Measurements from ENCODE around the gene C17orf100. TPM values are rescaled to one million over a fixed set of nuclear protein-coding genes. Genes with fewer than 3 reads are reported as not detected.

The C17orf100 gene
- total RNA-seq, 1 experiment from 2014 or later, result 0.70 TPM

DNA sequence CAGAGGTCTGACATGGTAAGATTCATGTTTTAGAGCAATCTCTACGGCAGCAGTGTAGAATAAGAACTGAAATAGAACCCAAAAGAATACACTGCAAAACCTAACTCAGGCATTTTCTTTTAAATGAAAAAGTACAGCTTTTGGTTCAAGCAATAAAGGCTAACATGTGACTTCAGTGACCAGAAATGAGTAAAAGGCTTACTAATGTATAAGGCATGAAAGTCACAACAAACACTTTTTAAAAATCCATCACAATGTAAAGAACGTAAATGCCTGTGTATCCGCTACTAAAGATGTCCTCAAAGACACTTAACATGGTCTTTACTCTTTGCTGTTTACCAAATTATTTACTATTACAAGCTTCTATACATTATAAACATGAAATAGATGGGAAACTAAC, 27.6 kb upstream of the C17orf100 start:
- Histone ChIP-seq H3K23ac (ENCODE audit: insufficient read length, low read depth, low read length) (no peak overlapping the region), H4K91ac (ENCODE audit: insufficient read length, low read depth, low read length) (no peak overlapping the region), H3K9me3 (ENCODE audit: control insufficient read depth, low read depth, low read length) (no peaks in the 10 kb centered on the region), H2BK15ac (ENCODE audit: low read depth, low read length) (no peak overlapping the region), H3K4me1 (ENCODE audit: insufficient read depth, low read length) (no peaks in the 10 kb centered on the region), H3K79me2 (ENCODE audit: insufficient read depth, low read length) (no peaks in the 10 kb centered on the region), H3K27me3 (ENCODE audit: insufficient read depth, low read length) (no peaks in the 10 kb centered on the region), H3T11ph (ENCODE audit: low read length) (no peak overlapping the region), H4K8ac (replicated peaks; ENCODE audit: insufficient read length, low read depth, low read length) (no peak overlapping the region), H2BK5ac (ENCODE audit: insufficient read length, low read length) (no peak overlapping the region), H3K4ac (ENCODE audit: low read depth, low read length) (no peak overlapping the region), H3K9ac (ENCODE audit: extremely low read depth, insufficient read length, low read length) (no peak overlapping the region), H3K79me1 (ENCODE audit: insufficient read depth, low read depth, low read length, poor library complexity, severe bottlenecking) (peaks cover 3% of the 10 kb centered on the region), H3K27ac (ENCODE audit: insufficient read length, low read depth, low read length) (no peak overlapping the region), H4K20me1 (ENCODE audit: control insufficient read depth, insufficient read depth, insufficient read length) (no peaks in the 10 kb centered on the region), H4K5ac (ENCODE audit: insufficient read length, low read depth, low read length) (no peak overlapping the region), H2AK5ac (ENCODE audit: insufficient read length, low read length) (no peak overlapping the region), H3K18ac (ENCODE audit: insufficient read length, low read depth, low read length) (no peak overlapping the region), H2AFZ (ENCODE audit: low read length) (no peak overlapping the region), H2BK120ac (ENCODE audit: low read depth, low read length, poor library complexity, severe bottlenecking) (no peak overlapping the region), H2BK20ac (ENCODE audit: low read depth, low read length, poor library complexity, severe bottlenecking) (no peak overlapping the region), H2BK12ac (ENCODE audit: insufficient read length, low read depth, low read length) (no peak overlapping the region), H3K56ac (ENCODE audit: insufficient read length, low read depth, low read length) (no peak overlapping the region), H3K23me2 (ENCODE audit: insufficient read length, low read depth, low read length, poor library complexity, severe bottlenecking) (no peaks in the 10 kb centered on the region), H3K14ac (ENCODE audit: insufficient read depth, low read length) (no peak overlapping the region), H3K4me2 (ENCODE audit: insufficient read depth, insufficient read length, low read length) (no peak overlapping the region)
- H3K4me1 Mint-ChIP-seq, result no peaks in the 10 kb centered on the region
- H3K4me3 Mint-ChIP-seq, result no peak overlapping the region
- no CpG with 5 or more reads among the region's 3 CpGs for WGBS (ENCODE audit: extremely low coverage, insufficient read length, low lambda C conversion rate)
- no peak for DNase-seq
- no peaks in the 10 kb centered on the region for H3K27me3 Mint-ChIP-seq (ENCODE audit: low read depth)
- no peak overlapping the region for H3K27ac Mint-ChIP-seq
- TF ChIP-seq, protein P1, sequence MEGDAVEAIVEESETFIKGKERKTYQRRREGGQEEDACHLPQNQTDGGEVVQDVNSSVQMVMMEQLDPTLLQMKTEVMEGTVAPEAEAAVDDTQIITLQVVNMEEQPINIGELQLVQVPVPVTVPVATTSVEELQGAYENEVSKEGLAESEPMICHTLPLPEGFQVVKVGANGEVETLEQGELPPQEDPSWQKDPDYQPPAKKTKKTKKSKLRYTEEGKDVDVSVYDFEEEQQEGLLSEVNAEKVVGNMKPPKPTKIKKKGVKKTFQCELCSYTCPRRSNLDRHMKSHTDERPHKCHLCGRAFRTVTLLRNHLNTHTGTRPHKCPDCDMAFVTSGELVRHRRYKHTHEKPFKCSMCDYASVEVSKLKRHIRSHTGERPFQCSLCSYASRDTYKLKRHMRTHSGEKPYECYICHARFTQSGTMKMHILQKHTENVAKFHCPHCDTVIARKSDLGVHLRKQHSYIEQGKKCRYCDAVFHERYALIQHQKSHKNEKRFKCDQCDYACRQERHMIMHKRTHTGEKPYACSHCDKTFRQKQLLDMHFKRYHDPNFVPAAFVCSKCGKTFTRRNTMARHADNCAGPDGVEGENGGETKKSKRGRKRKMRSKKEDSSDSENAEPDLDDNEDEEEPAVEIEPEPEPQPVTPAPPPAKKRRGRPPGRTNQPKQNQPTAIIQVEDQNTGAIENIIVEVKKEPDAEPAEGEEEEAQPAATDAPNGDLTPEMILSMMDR (conservative IDR thresholded peaks at IDR 0.05), result no peak
- H3K9me3 Mint-ChIP-seq, result no peaks in the 10 kb centered on the region
- H3K36me3 Mint-ChIP-seq (ENCODE audit: insufficient read depth in 1 of 3, low read depth in 3 of 3), result peaks cover 8 to 65% (median 51%) of the 10 kb centered on the region in 3 experiments; a peak in 6 of 7 replicates

Data from H9 (cell line).